Karpas-422 (cell line): Measurements from ENCODE around the gene CYP2U1. TPM values are rescaled to one million over a fixed set of nuclear protein-coding genes. Genes with fewer than 3 reads are reported as not detected.
A peak's percentile ranks its signal among the peaks of the same experiment; 100 is the strongest.

Source experiments
- DNase-seq: peaks from one replicate; pipeline ENCODE4 v3.0.0-alpha.2; 2015
- H2AFZ ChIP-seq: fragments of 200-600 bp; sonication (generic); 2 replicates; pipeline ENCODE4 v1.6.1; 2014; ENCODE audit warnings: antibody characterized with exemption, low read length, mixed read lengths
- H3K27ac ChIP-seq: fragments of 200-600 bp; sonication (generic); 2 replicates; pipeline ENCODE4 v1.5.1; 2014; ENCODE audit warnings: mild to moderate bottlenecking, low read length, moderate library complexity
- H3K27me3 ChIP-seq: fragments of 200-600 bp; sonication (generic); 2 replicates; pipeline ENCODE4 v1.6.1; 2014; ENCODE audit warnings: low read length, mixed read lengths
- H3K36me3 ChIP-seq: fragments of 200-600 bp; sonication (generic); 2 replicates; pipeline ENCODE4 v1.6.1; 2014; ENCODE audit warnings: low read length, mixed read lengths; ENCODE audit not compliant: insufficient read depth
- H3K4me1 ChIP-seq: fragments of 200-600 bp; sonication (generic); 2 replicates; pipeline ENCODE4 v1.6.1; 2014; ENCODE audit warnings: mild to moderate bottlenecking, low read length, mixed read lengths
- H3K4me2 ChIP-seq: fragments of 200-600 bp; sonication (generic); 2 replicates; pipeline ENCODE4 v1.6.1; 2014; ENCODE audit warnings: low read length, low read depth, mild to moderate bottlenecking; ENCODE audit not compliant: poor library complexity, severe bottlenecking
- H3K4me3 ChIP-seq: fragments of 200-600 bp; sonication (generic); 2 replicates; pipeline ENCODE4 v1.5.1; 2014; ENCODE audit warnings: mild to moderate bottlenecking, antibody characterized with exemption, low read length, mixed read lengths
- H3K79me2 ChIP-seq: fragments of 200-600 bp; sonication (generic); 2 replicates; pipeline ENCODE4 v1.6.1; 2014; ENCODE audit warnings: mild to moderate bottlenecking, low read length, mixed read lengths
- H3K9ac ChIP-seq: fragments of 200-600 bp; sonication (generic); 2 replicates; pipeline ENCODE4 v1.6.0; 2014; ENCODE audit warnings: low read length
- H3K9me2 ChIP-seq: fragments of 200-600 bp; sonication (generic), shearing (Covaris generic); replicated peaks from 2 replicates; pipeline ENCODE4 v1.6.0; 2014; ENCODE audit warnings: mild to moderate bottlenecking, low read length, moderate library complexity; ENCODE audit not compliant: insufficient read depth
- H3K9me3 ChIP-seq: fragments of 300-700, 200-600 bp; sonication (generic); 2 replicates; pipeline ENCODE4 v1.6.1; 2014; ENCODE audit warnings: low read length, mixed read lengths
- H4K20me1 ChIP-seq: fragments of 200-600 bp; sonication (generic); 2 replicates; pipeline ENCODE4 v1.6.1; 2014; ENCODE audit warnings: mild to moderate bottlenecking, antibody characterized with exemption, low read length, low read depth; ENCODE audit not compliant: insufficient read depth
- total RNA-seq: library from RNA; depleted of rRNA; stranded (reverse); fragments of >200 nt; shearing (Covaris generic); gene quantifications from 2 replicates; pipeline ENCODE4 v1.2.3, GENCODE V29; 2014; ENCODE audit warnings: low replicate concordance; rRNA removed

Gene CYP2U1
- 1.5 and 5.3 TPM in 2 replicates for total RNA-seq

DNA sequence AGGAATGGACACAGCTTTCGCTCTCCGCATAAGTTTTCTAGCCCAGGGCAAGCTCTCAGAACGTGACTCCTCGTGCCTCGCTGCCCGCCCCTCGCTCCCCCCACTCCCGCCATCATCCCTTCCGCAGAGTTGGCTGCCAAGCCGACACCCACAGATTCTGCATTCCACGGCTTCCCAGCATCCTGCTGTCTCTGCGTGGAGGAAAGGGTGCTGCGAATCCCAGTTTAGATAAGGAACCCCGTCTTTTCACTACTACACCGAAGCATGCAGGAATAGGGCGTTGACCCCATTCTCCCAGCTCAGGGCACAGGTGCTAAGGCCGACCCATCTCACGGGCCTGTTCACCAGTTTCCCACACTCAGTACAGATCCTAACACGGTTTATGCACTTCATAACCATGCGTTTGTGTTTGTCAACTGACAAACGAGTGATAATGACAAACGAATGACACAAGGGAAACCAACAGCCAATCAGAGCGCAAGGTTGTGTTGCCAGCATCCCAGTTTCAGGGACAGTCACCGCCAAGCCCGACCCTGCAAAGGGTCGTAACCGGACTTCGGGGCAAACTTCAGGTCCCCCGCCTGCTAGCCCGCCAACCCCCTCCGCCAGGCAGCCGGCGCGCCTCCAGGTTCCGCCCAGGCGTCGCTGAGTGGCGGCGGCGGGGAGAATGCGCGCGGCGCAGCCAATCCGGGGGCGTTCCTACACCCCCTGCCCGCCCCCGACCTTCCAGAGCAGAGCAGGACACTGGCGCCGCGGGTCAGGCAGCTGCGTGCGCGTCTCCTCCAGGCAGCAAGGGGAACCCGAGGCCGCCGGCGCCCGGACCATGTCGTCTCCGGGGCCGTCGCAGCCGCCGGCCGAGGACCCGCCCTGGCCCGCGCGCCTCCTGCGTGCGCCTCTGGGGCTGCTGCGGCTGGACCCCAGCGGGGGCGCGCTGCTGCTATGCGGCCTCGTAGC, at the start of gene CYP2U1:
CYP2U1 (plus strand) TSS at position 729 of the 954 bp plus-strand sequence; CDS start at position 824, 95 bp downstream.
- Histone ChIP-seq H3K9me3 (no peaks in the 10 kb centered on the region), H3K4me1 (peaks cover 18% of the 10 kb centered on the region), H3K9me2 (no peaks in the 10 kb centered on the region), H3K36me3 (no peaks in the 10 kb centered on the region), H3K27ac (no peak within 1 kb of the TSS), H3K9ac (peak within 1 kb of the TSS; percentile 77), H2AFZ (peak within 1 kb of the TSS; percentile 99), H3K79me2 (no peaks in the 10 kb centered on the region), H4K20me1 (no peaks in the 10 kb centered on the region), H3K27me3 (no peaks in the 10 kb centered on the region), H3K4me2 (peak within 1 kb of the TSS; percentile 97), H3K4me3 (peak within 1 kb of the TSS; percentile 84)
- peak; percentile 91 for DNase-seq

GRCh38 chr4:107885865-107886264, 45.5 kb upstream of the CYP2U1 start:
- peaks cover 8% of the 10 kb centered on the region; the same call in 1 of the 2 replicates for H3K9me3 ChIP-seq
- no peak overlapping the region for H3K4me3 ChIP-seq
- H3K4me2 ChIP-seq: no peak overlapping the region
- DNase-seq: no peak
- H3K27ac ChIP-seq: no peak overlapping the region
- no peaks in the 10 kb centered on the region for H3K9me2 ChIP-seq
- H2AFZ ChIP-seq: no peak overlapping the region
- no peaks in the 10 kb centered on the region for H3K36me3 ChIP-seq
- H3K4me1 ChIP-seq: no peaks in the 10 kb centered on the region
- no peaks in the 10 kb centered on the region for H3K27me3 ChIP-seq
- no peaks in the 10 kb centered on the region for H4K20me1 ChIP-seq
- no peaks in the 10 kb centered on the region for H3K79me2 ChIP-seq
- H3K9ac ChIP-seq: no peak overlapping the region

DNA sequence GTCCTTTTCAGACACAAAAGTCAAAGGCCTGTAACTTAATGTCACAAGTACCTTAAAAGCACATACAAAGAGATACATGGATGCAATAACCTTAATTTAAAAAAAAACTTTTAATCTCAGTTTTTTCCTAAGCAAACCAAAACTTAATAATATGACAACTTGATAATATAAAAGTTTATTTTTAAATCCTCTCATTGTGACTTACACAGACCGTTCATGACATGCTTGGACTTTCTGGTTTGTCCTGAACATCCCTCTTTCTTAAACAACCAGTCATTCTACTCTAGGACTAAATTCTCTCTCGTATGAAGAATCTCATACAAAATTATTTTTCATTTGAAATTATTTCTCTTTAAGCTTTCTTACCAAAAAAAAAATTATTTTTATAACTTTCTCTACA, 43.1 kb upstream of the CYP2U1 start:
- no peaks in the 10 kb centered on the region for H3K27me3 ChIP-seq
- no peaks in the 10 kb centered on the region for H4K20me1 ChIP-seq
- H3K27ac ChIP-seq: no peak overlapping the region
- H3K4me3 ChIP-seq: no peak overlapping the region
- no peaks in the 10 kb centered on the region for H3K36me3 ChIP-seq
- no peak overlapping the region for H3K4me2 ChIP-seq
- no peak overlapping the region for H3K9ac ChIP-seq
- DNase-seq: peak; percentile 39
- H3K4me1 ChIP-seq: no peaks in the 10 kb centered on the region
- no peak overlapping the region for H2AFZ ChIP-seq
- peaks cover 8% of the 10 kb centered on the region; the same call in 1 of the 2 replicates for H3K9me3 ChIP-seq
- no peaks in the 10 kb centered on the region for H3K9me2 ChIP-seq
- H3K79me2 ChIP-seq: no peaks in the 10 kb centered on the region

DNA sequence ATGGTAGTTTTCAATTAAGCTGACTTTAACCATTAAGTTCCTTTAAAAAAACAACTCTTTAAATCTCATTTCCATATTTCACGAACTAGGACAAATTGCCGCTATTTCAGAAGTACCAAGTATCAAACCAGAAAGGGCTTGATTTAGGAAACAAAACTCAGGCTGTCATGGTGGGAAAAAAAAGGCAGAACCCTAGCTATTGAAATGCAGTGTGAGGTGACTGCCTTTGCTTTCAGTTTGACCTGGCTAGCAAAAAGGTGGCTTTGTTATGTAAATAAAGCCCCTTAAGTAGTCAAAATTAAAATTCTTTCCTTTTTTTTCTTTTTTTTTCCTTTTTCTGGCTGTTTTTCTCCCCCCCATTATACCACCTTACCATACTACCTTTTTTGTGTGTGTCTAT, 40.6 kb upstream of the CYP2U1 start:
- Histone ChIP-seq H3K27me3 (no peaks in the 10 kb centered on the region), H3K27ac (no peak overlapping the region), H3K9ac (no peak overlapping the region), H3K36me3 (no peaks in the 10 kb centered on the region), H3K4me2 (no peak overlapping the region), H3K4me1 (no peaks in the 10 kb centered on the region), H3K79me2 (no peaks in the 10 kb centered on the region), H3K4me3 (no peak overlapping the region), H4K20me1 (no peaks in the 10 kb centered on the region), H3K9me2 (no peaks in the 10 kb centered on the region), H2AFZ (no peak overlapping the region), H3K9me3 (peaks cover 8% of the 10 kb centered on the region; the same call in 1 of the 2 replicates)
- DNase-seq: no peak

GRCh38 chr4:107891299-107891698, 40.0 kb upstream of the CYP2U1 start:
- H3K4me2 ChIP-seq: no peak overlapping the region
- no peak overlapping the region for H3K9ac ChIP-seq
- H3K79me2 ChIP-seq: no peaks in the 10 kb centered on the region
- peaks cover 8% of the 10 kb centered on the region; the same call in 1 of the 2 replicates for H3K9me3 ChIP-seq
- no peaks in the 10 kb centered on the region for H4K20me1 ChIP-seq
- no peak overlapping the region for H2AFZ ChIP-seq
- no peak overlapping the region for H3K27ac ChIP-seq
- H3K9me2 ChIP-seq: no peaks in the 10 kb centered on the region
- no peaks in the 10 kb centered on the region for H3K4me1 ChIP-seq
- no peak for DNase-seq
- no peaks in the 10 kb centered on the region for H3K36me3 ChIP-seq
- no peak overlapping the region for H3K4me3 ChIP-seq
- H3K27me3 ChIP-seq: no peaks in the 10 kb centered on the region

DNA sequence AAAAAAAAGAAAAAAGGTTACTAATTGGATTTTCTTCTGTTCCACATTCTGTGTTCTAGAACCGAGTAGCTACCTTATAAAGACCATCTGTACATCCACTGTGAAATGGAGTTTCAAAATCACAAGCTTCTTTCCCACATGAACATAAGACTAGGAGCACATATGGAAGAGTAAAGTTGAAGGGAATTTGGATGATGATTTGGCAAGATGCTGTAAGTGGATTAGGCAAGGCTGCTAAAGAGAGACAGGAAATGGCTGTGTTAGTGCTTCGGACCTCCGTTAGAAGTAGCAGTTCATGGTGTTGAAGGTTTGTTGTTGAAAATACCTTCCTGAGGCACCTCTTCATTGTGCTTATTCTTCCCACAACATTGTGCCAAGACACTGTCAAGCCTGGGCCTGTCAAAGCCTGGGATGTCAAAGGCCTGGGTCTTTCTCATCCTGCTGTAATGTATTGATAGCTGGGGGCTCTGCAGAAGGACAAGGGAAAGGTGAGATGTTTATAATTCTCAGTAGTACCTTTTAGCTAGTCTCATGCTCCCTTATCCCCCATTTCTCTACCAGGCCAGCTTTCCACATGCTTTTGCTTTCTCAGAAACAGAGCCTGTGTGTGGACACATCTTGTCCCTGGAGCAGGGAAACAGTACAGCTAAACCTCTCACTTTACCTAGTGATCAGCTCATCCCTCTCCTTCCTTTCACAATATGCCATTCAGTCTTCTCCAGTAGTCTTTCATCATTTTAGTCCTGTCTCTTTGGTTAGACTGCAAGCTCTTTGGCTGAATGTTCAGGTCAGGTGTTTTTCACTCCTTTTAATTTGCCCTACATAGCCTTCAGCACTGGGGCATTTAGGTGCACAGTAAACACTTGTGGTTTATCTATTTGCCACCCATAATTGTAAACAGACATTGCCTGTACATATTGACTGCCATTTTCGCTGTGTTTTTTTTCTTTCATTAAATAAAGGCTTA, 37.9 kb upstream of the CYP2U1 start:
- no peaks in the 10 kb centered on the region for H3K27me3 ChIP-seq
- no peaks in the 10 kb centered on the region for H3K36me3 ChIP-seq
- DNase-seq: peak; percentile 28
- H3K79me2 ChIP-seq: no peaks in the 10 kb centered on the region
- H3K4me3 ChIP-seq: no peak overlapping the region
- H3K27ac ChIP-seq: no peak overlapping the region
- no peak overlapping the region for H3K4me2 ChIP-seq
- peaks cover 4% of the 10 kb centered on the region; the same call in 1 of the 2 replicates for H3K9me3 ChIP-seq
- H4K20me1 ChIP-seq: no peaks in the 10 kb centered on the region
- no peak overlapping the region for H3K9ac ChIP-seq
- H3K4me1 ChIP-seq: no peaks in the 10 kb centered on the region
- H2AFZ ChIP-seq: no peak overlapping the region
- no peaks in the 10 kb centered on the region for H3K9me2 ChIP-seq

- peaks cover 4% of the 10 kb centered on the region; the same call in 1 of the 2 replicates for H3K9me3 ChIP-seq
- H3K9ac ChIP-seq: no peak overlapping the region
- no peak overlapping the region for H2AFZ ChIP-seq
- H3K27me3 ChIP-seq: no peaks in the 10 kb centered on the region
- DNase-seq: no peak
- no peak overlapping the region for H3K4me2 ChIP-seq
- H3K27ac ChIP-seq: no peak overlapping the region
- no peak overlapping the region for H3K4me3 ChIP-seq
- H3K79me2 ChIP-seq: no peaks in the 10 kb centered on the region
- H4K20me1 ChIP-seq: no peaks in the 10 kb centered on the region
- no peaks in the 10 kb centered on the region for H3K4me1 ChIP-seq
- H3K9me2 ChIP-seq: no peaks in the 10 kb centered on the region
- H3K36me3 ChIP-seq: no peaks in the 10 kb centered on the region
Measured at GRCh38 chr4:107894138-107894603, 37.2 kb upstream of the CYP2U1 start.
